ENCODE measurements around the gene MTA3. TPM values are rescaled to one million over a fixed set of nuclear protein-coding genes. Genes with fewer than 3 reads are reported as not detected.
A peak's percentile ranks its signal among the peaks of the same experiment; 100 is the strongest.

MTA3 gene
- total and polyA plus RNA-seq, 9 donors, result 31.9 to 87.5 (median 61.0) TPM

GRCh38 chr2:42560899-42561298 lies 7.5 kb upstream of the MTA3 start:
- Histone ChIP-seq H3K36me3 (no peaks in the 10 kb centered on the region), H3K27me3 (no peaks in the 10 kb centered on the region), H3K4me3 (no peak overlapping the region), H3K4me1 (ENCODE audit: insufficient read depth) (peaks cover 2% of the 10 kb centered on the region), H3K9me3 (no peaks in the 10 kb centered on the region), H3K27ac (no peak overlapping the region)
- no peak for DNase-seq
- TF ChIP-seq POLR2A (IDR thresholded peaks at IDR 0.05) (no peak), EP300 (IDR thresholded peaks at IDR 0.05) (no peak)
- 26 to 43% (median 30%) methylated on average over 1 of the region's 1 CpG for WGBS, 3 donors
- intact Hi-C loops (cut with DNase I), result no loop called here

GRCh38 chr2:42562474-42563144 lies 5.8 kb upstream of the MTA3 start:
- WGBS, 3 donors, result 93 to 96% (median 94%) methylated on average over 4 of the region's 4 CpGs
- Histone ChIP-seq H3K27me3 (no peaks in the 10 kb centered on the region), H3K36me3 (no peaks in the 10 kb centered on the region), H3K27ac (no peak overlapping the region), H3K4me1 (ENCODE audit: insufficient read depth) (peaks cover 5% of the 10 kb centered on the region), H3K9me3 (no peaks in the 10 kb centered on the region), H3K4me3 (no peak overlapping the region)
- TF ChIP-seq CTCF (IDR thresholded peaks at IDR 0.05) (no peak), POLR2A (IDR thresholded peaks at IDR 0.05) (no peak), EP300 (IDR thresholded peaks at IDR 0.05) (no peak)
- DNase-seq, result no peak
- intact Hi-C loops (cut with DNase I), result no loop called here

GRCh38 chr2:42566025-42566424 lies 2.4 kb upstream of the MTA3 start:
- 80 to 92% (median 91%) methylated on average over 3 of the region's 3 CpGs for WGBS, 3 donors
- TF ChIP-seq EP300 (IDR thresholded peaks at IDR 0.05) (no peak), CTCF (IDR thresholded peaks at IDR 0.05) (no peak), POLR2A (IDR thresholded peaks at IDR 0.05) (no peak)
- Histone ChIP-seq H3K27ac (peak overlapping the region in 1 of 2 donors; percentile 99), H3K4me1 (ENCODE audit: insufficient read depth) (peaks cover 10% of the 10 kb centered on the region), H3K36me3 (no peaks in the 10 kb centered on the region), H3K9me3 (no peaks in the 10 kb centered on the region), H3K27me3 (no peaks in the 10 kb centered on the region), H3K4me3 (no peak overlapping the region)
- intact Hi-C loops (cut with DNase I), result no loop called here
- DNase-seq, result no peak

GRCh38 chr2:42566837-42567321 lies 1.6 kb upstream of the MTA3 start:
- intact Hi-C loops (cut with DNase I), result loop anchor here in 1 of 4 donors (1.0 kb wide), 1 partner anchor 54 kb away; no protein-coding TSS in a partner anchor
- Histone ChIP-seq H3K27me3 (no peaks in the 10 kb centered on the region), H3K4me1 (ENCODE audit: insufficient read depth) (peaks cover 13% of the 10 kb centered on the region), H3K27ac (peak overlapping the region; percentile 16 to 99), H3K36me3 (no peaks in the 10 kb centered on the region), H3K4me3 (no peak overlapping the region), H3K9me3 (no peaks in the 10 kb centered on the region)
- no peak for TF ChIP-seq EP300 (IDR thresholded peaks at IDR 0.05)
- no peak for TF ChIP-seq CTCF (IDR thresholded peaks at IDR 0.05)
- WGBS, 3 donors, result 26 to 33% (median 33%) methylated on average over 3 of the region's 3 CpGs
- no peak for DNase-seq

GRCh38 chr2:42567364-42567763 lies 1.1 kb upstream of the MTA3 start:
- Histone ChIP-seq H3K4me1 (ENCODE audit: insufficient read depth) (peaks cover 14% of the 10 kb centered on the region), H3K9me3 (no peaks in the 10 kb centered on the region), H3K36me3 (no peaks in the 10 kb centered on the region), H3K4me3 (no peak overlapping the region), H3K27me3 (no peaks in the 10 kb centered on the region), H3K27ac (peak overlapping the region; percentile 99)
- WGBS, 3 donors, result 9 to 16% (median 14%) methylated on average over 7 of the region's 7 CpGs
- TF ChIP-seq POLR2A (IDR thresholded peaks at IDR 0.05), result no peak
- TF ChIP-seq CTCF (IDR thresholded peaks at IDR 0.05), result no peak
- TF ChIP-seq EP300 (IDR thresholded peaks at IDR 0.05), result no peak
- DNase-seq, result no peak
- intact Hi-C loops (cut with DNase I), result loop anchor here in 1 of 4 donors (1.0 kb wide), 1 partner anchor 54 kb away; no protein-coding TSS in a partner anchor
